Esophagus squamous epithelium (tissue), 5 donors: ENCODE results near the gene MTCL1. TPM values are rescaled to one million over a fixed set of nuclear protein-coding genes. Genes with fewer than 3 reads are reported as not detected.

ENCODE experiments used
- DNase-seq: peaks from one replicate; lab custom pipeline; 2025; lab: John Stamatoyannopoulos, UW
- H3K27ac ChIP-seq, 4 donors: fragments of 200-600 bp; sonication (generic); one replicate each; pipeline ENCODE4 v1.5.1; 2016 to 2019; ENCODE audit warnings: mild to moderate bottlenecking in 1 of 4
- H3K27me3 ChIP-seq, 4 donors: fragments of 200-600 bp; sonication (generic); 1 replicate in 3 of 4; 2 replicates in 1 of 4; pipeline versions ENCODE4 v1.5.1 to v1.6.0; 2017 to 2021; ENCODE audit warnings: antibody characterized with exemption in 1 of 4
- H3K36me3 ChIP-seq, 3 donors: fragments of 200-600 bp; sonication (generic); one replicate each; pipeline ENCODE4 v1.5.1; 2016 to 2019
- H3K4me1 ChIP-seq, 3 donors: fragments of 200-600 bp; sonication (generic); one replicate each; pipeline ENCODE4 v1.5.1; 2017 to 2019
- H3K4me3 ChIP-seq, 4 donors: fragments of 200-600 bp; sonication (generic); 1 replicate in 3 of 4; 2 replicates in 1 of 4; pipeline ENCODE4 v1.5.1; 2016 to 2019; ENCODE audit warnings: mild to moderate bottlenecking in 2 of 4, moderate library complexity in 1 of 4
- H3K9me3 ChIP-seq, 3 donors: fragments of 200-600 bp; sonication (generic); one replicate each; pipeline ENCODE4 v1.5.1; 2016 to 2019
- CTCF ChIP-seq, 6 experiments: fragments of 450-650 bp in 4 of 6; fragments of 200-600 bp in 2 of 6; sonication (generic) in 2 of 6; IDR thresholded peaks; one replicate each; pipeline ENCODE4 v1.5.1; 2016 to 2019; ENCODE audit warnings: antibody characterized with exemption in 6 of 6, mild to moderate bottlenecking in 4 of 6, moderate library complexity in 4 of 6
- POLR2A ChIP-seq, 4 donors: fragments of 450-650 bp; IDR thresholded peaks; one replicate each; pipeline ENCODE4 v1.6.1; 2017; ENCODE audit warnings: antibody characterized with exemption in 4 of 4, mild to moderate bottlenecking in 4 of 4, moderate library complexity in 3 of 4
- WGBS, 2 donors: methylation state at CpG; one replicate each; pipeline ENCODE4 v1.1.5; 2018; 5-methylcytosine and 5-hydroxymethylcytosine counted together
- intact Hi-C: fragments of 100-400 bp; cut with DNase I; formaldehyde crosslinking; loops from one replicate; pipeline ENCODE4 v1.15.0; 2022
- total RNA-seq, 4 donors: library from RNA; depleted of rRNA; stranded (reverse); fragments of >200 nt; gene quantifications; one replicate each; pipeline ENCODE4 v1.1.0, GENCODE V29; 2016
- donor health status: DM: yes; HTN: yes; CAD: no.

The MTCL1 gene
- total RNA-seq, 4 donors from 2014 or later = 6.5 to 16.4 (median 7.9) TPM

- WGBS, 2 donors = 75 to 90% methylated on average over 4 of the region's 4 CpGs
- no peak for TF ChIP-seq POLR2A (IDR thresholded peaks at IDR 0.05)
- TF ChIP-seq CTCF (IDR thresholded peaks at IDR 0.05) = no peak
- intact Hi-C loops = no loop called here
- H3K27ac ChIP-seq = no peak overlapping the region
- no peaks in the 10 kb centered on the region for H3K27me3 ChIP-seq
- H3K9me3 ChIP-seq = no peaks in the 10 kb centered on the region
- H3K36me3 ChIP-seq = no peaks in the 10 kb centered on the region
- DNase-seq = no peak
- H3K4me1 ChIP-seq = no peaks in the 10 kb centered on the region
- no peak overlapping the region for H3K4me3 ChIP-seq
Measured at GRCh38 chr18:8675057-8675456, 30.3 kb upstream of the MTCL1 start.

- no peak for TF ChIP-seq POLR2A (IDR thresholded peaks at IDR 0.05)
- TF ChIP-seq CTCF (IDR thresholded peaks at IDR 0.05) = no peak
- Histone ChIP-seq H3K27me3 (no peaks in the 10 kb centered on the region), H3K27ac (no peak overlapping the region), H3K36me3 (no peaks in the 10 kb centered on the region), H3K4me1 (peaks cover 0 to 20% (median 11%) of the 10 kb centered on the region in 3 donors), H3K9me3 (no peaks in the 10 kb centered on the region), H3K4me3 (no peak overlapping the region)
- 82 to 84% methylated on average over 3 to 4 of the region's 4 CpGs for WGBS, 2 donors
- no peak for DNase-seq
- intact Hi-C loops = no loop called here
Measured at GRCh38 chr18:8681196-8681595, 24.2 kb upstream of the MTCL1 start.

- DNase-seq = no peak
- WGBS, 2 donors = 95% methylated on average over 6 to 7 of the region's 7 CpGs
- Histone ChIP-seq H3K4me3 (no peak overlapping the region), H3K4me1 (peaks cover 0 to 23% (median 14%) of the 10 kb centered on the region in 3 donors), H3K9me3 (no peaks in the 10 kb centered on the region), H3K27ac (peak overlapping the region in 3 of 4 donors; percentile 68 to 83 (median 80)), H3K27me3 (no peaks in the 10 kb centered on the region), H3K36me3 (no peaks in the 10 kb centered on the region)
- TF ChIP-seq POLR2A (IDR thresholded peaks at IDR 0.05) = no peak
- TF ChIP-seq CTCF (IDR thresholded peaks at IDR 0.05) = no peak
- intact Hi-C loops = no loop called here
Measured at GRCh38 chr18:8684577-8684976, 20.8 kb upstream of the MTCL1 start.

- peak overlapping the region; percentile 60 to 83 (median 74) for H3K27ac ChIP-seq
Measured at GRCh38 chr18:8685141-8685913, 20.0 kb upstream of the MTCL1 start.

More at GRCh38 chr18:8685141-8685913, 20.0 kb upstream of the MTCL1 start:
- no peak for DNase-seq
- Histone ChIP-seq H3K4me3 (peak overlapping the region in 1 of 4 donors; percentile 29), H3K9me3 (no peaks in the 10 kb centered on the region), H3K36me3 (no peaks in the 10 kb centered on the region), H3K4me1 (peaks cover 0 to 23% (median 14%) of the 10 kb centered on the region in 3 donors), H3K27me3 (no peaks in the 10 kb centered on the region)
- TF ChIP-seq CTCF (IDR thresholded peaks at IDR 0.05) (no peak), POLR2A (IDR thresholded peaks at IDR 0.05) (no peak)
- intact Hi-C loops = no loop called here
- WGBS, 2 donors = 42 to 51% methylated on average over 13 of the region's 13 CpGs
